GM21367 (cell line): ENCODE results near the gene ZNF230.

Experiments
- ATAC-seq: cut with Tn5 transposase; IDR thresholded peaks from one replicate; pipeline ENCODE4 v1.9.1; 2021; ENCODE audit not compliant: unreplicated experiment

ZNF230 gene

GRCh38 chr19:44032001-44032610, 29.3 kb downstream of the ZNF230 start:
- no peak for ATAC-seq

DNA sequence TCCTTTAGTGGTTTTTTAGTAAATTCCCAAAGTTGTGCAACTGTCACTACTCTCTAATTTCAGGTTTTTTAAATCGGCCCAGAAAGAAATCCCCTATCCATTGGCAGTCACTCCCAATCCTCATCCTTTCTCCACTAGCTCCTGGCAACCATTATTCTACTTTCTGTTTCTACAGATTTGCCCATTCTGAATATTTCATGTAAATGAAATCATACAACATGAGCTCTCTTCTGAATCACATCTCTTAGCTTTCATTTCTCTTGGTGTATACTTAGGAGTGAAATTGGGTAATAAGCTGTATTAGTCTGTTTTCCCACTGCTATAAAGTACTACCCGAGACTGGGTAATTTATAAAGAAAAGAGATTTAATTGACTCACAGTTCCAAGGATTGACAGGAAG, 39.4 kb downstream of the ZNF230 start:
- ATAC-seq = no peak

DNA sequence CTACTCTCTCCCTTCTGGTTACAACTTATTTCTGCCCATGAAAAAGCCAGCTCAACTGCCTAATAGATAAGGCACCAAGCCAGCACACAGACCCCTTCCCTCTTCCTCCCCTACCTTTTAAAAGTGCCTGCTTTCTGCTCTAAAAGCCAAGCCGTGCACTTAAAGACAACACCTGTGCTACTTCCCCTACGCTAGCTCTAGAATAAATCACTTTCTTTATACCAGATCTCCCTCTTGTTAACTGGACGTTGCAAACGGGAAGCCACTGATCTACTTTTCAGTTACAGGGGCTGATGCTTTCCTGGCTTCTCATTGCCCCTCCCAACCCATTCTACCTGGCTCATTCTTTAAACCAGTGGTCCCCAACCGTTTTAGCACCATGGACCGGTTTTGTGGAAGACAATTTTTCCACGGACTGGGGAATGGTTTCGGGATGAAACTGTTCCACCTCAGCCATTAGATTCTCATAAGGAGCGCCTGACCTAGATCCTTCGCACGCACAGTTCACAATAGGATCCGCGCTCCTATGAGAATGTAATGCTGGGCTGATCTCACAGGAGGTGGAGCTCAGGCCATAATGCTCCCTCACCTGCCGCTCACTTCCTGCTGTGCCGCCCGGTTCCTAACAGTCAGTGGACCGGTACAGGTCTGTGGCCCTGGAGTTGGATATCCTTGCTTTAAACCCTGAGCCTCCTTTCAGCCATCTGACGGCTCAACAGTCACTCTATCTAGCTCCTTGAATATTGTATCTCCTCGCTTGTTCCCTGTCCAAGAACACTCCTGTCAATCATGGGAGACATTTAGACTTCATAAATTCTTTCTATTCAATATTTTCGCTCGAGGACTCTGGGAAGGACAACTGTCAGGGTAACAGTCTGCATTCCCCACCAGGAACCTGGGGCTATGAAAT, 48.2 kb downstream of the ZNF230 start:
- no peak for ATAC-seq

DNA sequence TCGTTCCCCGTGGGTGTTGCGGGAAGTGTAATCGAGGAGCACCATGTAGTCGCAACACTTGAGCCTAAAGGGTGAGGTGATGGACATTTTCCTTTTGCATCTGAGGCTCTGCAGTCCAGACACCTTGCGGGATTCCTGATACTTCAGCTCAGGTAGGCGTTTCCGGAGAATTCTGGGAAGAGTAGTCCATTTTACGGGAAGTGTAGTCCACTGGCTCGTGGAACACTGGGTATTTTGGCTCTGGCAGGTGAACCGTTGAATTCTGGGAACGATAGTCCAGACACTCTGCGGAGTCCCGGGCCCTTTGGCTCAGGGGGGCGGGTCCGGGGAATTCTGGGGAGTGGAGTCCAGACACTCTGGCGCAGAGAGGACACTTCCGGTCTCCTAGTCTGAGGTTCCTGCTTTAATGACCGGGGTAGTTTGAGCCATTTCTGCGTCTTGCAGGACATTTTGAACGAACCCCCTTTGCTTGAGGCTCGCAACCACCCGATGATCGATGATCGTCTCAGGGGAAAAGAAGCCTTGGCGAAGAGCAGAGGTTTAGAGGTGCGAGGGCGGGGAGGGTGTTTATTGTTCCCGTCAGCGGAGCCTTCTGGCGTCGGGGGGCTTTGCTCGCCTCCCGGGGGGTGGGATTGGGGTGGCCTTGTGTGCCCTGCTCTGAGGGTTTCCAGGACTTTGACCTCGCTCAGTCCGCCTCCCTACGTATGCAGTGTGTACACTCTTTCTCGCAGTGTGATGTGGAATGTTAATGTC, 49.1 kb downstream of the ZNF230 start, which contains the start of gene ZNF223:
ZNF223 (plus strand) TSS at position 387 of the 753 bp plus-strand sequence. CDS start 3,141 bp downstream, outside the sequence.
- ATAC-seq = no peak

DNA sequence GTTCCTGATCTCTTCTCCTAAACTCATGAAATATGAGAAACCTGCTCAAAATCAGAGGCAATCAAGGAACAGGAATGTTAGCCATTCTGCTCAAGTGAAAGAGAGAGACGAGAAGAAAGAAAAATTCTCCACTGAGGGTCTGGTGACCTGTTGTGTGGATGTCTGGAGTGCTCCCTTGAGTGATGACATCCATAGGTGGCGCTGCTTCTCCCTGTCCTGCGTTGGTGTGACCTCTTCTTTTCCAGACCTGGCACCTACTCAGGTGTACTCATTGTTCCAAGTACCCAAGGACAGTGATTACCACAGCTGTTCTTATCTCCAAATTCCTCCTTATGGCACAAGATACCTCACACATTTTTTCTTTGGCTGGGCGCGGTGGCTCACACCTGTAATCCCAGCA, 53.1 kb downstream of the ZNF230 start:
- no peak for ATAC-seq

DNA sequence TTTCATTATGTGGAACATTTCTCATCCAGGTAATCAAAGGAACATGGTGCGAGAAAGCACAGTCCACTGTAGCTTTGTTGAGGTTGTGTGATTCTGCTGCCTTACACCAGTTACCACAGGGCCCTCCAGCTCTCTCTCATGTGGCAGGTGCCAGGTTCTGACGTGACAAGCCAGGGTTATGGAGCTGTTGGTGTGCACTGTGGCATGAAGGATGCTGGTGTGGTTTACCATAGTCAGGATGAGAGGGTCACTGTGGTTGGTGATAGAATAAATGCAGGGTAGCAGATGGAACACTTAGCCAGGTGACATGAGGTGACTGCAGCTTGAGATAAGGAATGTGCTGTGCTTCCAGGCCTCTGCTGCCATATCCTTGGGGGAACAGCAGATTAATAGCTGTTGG, 56.5 kb downstream of the ZNF230 start:
- ATAC-seq = no peak

- no peak for ATAC-seq
These were observed 58.3 kb downstream of the ZNF230 start for GRCh38 chr19:44061038-44061437.
